Stimulated activated CD8-positive, alpha-beta memory T cell treated with anti-CD3 and anti-CD28 coated beads, Interleukin-12 subunit alpha, Interleukin-12 subunit beta, amount 100 ng/mL, for 24 hours (primary cell): ENCODE measurements around the gene GRAP.
"Not testable (repeated sequence)": the region's sequence is repeated elsewhere in the genome, so short reads cannot be mapped to it uniquely, and the experiment has no call there.

Experiments
- DNase-seq: peaks from one replicate; pipeline ENCODE4 v3.0.0-alpha.2; 2020; ENCODE audit errors: extremely low read depth

The GRAP gene

DNA sequence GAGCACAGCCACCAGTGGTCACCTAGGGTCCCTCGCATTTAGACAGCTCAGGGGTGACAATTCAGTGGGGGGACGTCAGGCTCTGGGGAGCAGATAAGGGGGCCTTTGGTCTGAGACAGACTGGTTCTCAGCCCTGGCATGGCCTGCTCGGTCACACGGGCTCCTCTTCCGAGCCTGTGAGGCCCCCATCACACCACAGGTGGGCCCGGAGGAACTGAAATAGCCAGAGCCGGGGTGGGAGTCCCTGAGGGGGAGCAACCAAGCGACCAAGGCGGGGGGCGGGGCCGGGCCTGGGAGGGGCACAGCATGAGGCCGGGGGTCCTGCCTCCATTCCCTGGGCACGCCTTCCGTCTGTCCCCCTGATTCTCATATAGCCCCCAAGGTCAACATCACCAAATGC, 4.4 kb downstream of the GRAP start:
- DNase-seq = not testable (repeated sequence)

DNA sequence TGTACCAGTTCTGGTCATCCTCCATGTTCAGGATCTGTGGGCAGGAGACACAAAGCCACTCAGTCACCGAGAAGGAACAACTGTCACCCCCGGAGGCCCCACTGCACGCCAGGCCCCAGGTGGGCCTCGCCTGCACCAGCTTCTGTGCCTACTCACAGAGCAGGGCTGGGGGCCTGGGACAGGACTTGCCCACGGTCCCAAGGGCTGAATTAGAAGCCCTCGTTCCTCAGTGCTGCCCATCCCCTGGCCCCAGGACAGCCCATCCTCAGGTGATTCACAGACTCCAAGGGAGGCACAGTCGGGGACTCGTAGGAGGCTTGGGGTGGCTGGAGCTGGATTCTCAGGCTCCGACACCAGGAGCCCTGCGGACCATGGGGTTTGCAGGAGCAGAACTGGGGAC, 4.9 kb downstream of the GRAP start:
- DNase-seq = not testable (repeated sequence)

DNA sequence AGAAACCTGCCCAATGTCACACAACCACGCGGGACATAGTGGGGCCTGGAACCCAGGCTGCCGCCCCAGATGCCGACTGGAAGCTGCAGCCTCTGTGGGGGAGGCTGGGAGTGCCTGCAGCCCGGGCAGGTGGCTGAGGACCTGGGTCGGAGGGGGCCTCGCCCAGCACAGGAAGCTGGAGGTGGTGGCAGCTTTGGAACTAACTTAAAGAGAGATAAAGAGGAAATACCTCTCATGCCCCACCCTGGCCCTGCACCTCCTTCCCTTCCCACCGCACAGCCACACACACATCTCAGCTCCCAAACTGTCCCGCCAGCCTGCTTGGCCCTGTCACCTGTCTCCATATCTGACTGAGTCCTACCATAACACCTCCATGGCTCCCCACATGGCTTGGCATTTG, 6.4 kb downstream of the GRAP start:
- not testable (repeated sequence) for DNase-seq

DNA sequence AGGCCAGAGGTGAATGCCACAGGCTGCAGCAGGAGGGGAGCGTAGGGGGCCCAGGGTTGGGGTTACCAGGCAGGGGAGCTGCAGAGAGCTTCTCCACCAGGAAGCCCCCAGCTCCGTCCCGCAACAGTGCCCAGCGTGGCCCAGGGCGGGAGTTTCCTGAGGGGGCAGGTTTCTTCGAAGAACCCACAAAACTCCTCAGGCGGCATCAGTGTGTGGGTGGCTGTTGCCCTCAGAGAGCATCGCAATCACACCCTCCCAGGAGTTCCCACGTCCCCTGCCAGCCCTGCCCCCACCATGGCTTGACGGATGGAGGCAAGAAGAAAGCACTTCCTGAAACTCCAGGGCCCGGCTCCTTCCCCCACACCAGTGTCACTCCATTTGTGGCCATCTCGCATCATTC, 8.0 kb downstream of the GRAP start:
- not testable (repeated sequence) for DNase-seq

GRCh38 chr17:19038007-19038406, 8.8 kb downstream of the GRAP start:
- DNase-seq = not testable (repeated sequence)

DNA sequence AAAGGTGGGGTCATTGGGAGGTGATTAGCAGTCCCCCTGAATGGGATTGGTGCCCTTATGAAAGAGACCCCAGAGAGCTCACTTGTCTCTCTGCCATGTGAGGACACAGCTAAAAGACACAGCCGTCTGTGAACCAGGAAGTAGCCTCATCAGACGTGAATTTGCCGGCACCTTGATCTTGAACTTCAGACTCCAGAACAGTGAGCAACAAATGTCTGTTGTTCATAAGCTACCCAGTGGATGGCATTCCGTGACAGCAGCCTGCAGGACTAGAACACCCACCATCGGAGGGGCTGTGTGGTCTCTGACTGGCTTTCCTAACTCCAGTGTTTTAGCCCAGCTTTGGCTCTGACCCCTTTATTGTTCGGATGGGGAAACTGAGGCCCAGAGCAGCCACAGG, 9.2 kb downstream of the GRAP start:
- DNase-seq = not testable (repeated sequence)

DNA sequence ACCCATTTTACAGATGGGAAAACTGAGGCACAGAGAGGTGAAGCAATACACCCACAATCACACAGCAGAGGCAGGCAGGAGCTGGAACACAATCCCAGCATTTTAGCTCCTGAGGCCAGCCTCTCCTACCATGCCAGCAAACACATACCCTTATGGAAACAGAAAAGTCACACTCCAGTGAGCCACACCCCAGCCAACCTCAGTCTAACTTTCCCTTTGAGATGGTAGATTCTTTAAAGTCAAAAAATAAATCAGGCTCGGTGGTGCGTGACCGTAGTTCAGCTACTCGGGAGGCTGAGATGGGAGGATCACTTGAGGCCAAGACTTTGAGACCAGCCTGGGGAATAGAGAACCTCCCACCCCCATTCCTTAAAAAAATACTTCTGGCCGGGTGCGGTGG, 10.6 kb downstream of the GRAP start:
- not testable (repeated sequence) for DNase-seq

DNA sequence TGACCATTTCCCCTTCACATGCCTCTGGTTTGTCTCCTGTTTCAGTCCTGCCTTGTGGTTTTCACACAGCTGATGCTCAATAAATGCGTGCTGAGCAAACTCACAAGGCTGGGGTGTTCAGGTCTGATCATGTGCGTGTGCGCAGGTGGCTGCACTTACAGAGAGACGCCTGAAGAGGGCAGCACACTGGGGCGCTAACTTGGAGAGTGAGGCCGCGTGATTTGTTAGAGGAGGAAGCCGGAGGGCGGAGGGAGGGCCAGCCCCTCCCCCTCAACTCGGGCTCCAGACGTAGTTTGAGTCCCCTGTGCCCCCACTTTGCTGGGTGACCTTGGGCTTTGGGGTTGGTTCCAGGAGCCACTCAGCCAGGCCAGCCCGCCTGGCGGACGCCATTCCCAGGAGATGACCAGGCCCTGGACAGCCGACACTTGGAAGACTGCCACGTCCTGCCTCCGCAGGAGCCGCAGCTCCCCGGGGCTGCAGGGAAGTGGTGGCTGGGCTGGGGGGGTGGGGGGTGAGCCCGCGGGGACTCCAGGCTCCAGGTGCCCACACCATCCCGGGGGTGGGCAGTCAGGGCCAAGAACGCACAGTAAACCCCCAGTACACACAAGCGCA, 14.3 kb downstream of the GRAP start:
- not testable (repeated sequence) for DNase-seq

- DNase-seq = peak; percentile 9
Measured at GRCh38 chr17:19031729-19032128, 15.0 kb downstream of the GRAP start.

DNA sequence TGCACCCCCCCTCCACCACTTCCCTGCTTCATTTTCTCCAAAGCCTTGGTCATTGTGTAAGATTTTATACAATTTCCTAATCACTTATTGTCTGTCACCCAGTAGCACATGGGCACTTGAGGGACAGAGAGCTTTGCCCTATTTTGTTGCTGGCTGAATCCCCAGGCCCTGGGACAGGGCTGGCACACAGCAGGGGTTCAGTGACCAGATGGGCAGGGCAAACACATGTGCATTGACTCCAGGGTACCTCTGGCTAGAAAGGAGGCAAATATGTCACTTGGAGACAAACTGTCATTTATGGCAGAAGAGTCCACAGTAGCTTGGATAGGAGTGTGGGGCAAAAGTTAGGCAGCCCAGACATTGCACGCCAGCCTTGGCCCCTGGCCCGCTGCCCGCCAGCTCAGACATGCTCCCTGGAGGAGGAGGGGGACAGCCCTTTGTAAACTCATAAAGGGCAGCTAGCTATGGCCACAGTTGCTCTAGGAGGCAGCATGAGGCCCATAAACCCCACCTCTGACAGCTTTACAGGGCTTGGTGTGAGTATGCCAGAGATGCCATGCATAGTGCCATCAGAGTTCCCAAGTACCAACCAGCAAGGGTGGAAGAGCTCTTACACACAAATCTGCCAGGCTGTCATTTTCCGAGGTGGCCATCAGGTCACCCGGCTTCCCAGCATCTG, 15.8 kb downstream of the GRAP start:
- DNase-seq = not testable (repeated sequence)

GRCh38 chr17:19029740-19030139, 17.0 kb downstream of the GRAP start:
- not testable (repeated sequence) for DNase-seq

DNA sequence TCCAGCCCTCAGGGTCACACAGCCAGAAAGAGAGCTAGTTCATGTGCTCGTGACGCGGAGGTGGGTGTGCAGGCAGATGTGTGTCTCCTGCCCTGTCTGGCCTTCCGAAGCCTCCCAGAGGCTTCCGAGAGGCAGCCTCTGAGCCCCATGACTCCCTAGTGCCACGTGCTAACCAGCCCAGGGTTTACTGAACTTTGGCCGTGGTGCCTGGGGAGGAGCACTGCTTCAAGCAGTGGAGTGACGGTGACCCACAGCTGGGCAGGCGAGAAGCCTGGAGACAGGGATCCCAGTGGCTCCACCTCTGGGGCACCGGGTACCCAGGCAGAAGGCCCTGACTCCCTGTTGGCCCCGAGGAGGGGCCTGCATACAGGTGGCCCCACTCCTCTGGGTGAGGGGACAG, 18.1 kb downstream of the GRAP start:
- DNase-seq = not testable (repeated sequence)

GRCh38 chr17:19024101-19025078, 22.4 kb downstream of the GRAP start:
- DNase-seq = no peak

- no peak for DNase-seq
Measured at GRCh38 chr17:19023209-19023999, 23.4 kb downstream of the GRAP start.

- no peak for DNase-seq
Measured at GRCh38 chr17:19022747-19023146, 24.0 kb downstream of the GRAP start.

GRCh38 chr17:19022128-19022527, 24.6 kb downstream of the GRAP start:
- no peak for DNase-seq

DNA sequence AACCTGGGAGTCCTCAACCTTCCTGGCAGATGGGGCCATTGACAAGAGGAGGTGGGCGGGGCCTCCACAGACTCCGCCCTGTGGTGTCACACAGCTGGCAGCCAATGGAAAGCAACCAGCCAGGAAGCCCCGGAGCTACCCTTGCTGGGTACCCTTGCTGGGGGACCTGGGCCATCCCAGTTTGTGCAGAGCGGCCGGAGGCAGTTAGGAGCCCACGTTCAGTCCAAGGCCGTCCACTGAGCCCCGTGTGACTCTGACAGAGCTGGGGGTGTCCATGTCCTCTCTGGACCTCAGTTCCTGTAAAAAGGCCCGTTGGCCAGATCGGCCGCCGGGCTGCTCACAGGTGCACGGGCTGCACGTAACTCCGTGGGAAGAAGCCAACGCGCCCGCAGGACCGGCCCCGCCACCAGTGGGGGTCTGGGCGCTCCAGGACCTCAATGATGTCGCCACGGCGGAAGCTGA, 25.1 kb downstream of the GRAP start:
- no peak for DNase-seq

- DNase-seq = not testable (repeated sequence)
Measured at GRCh38 chr17:19021011-19021621, 25.6 kb downstream of the GRAP start.

DNA sequence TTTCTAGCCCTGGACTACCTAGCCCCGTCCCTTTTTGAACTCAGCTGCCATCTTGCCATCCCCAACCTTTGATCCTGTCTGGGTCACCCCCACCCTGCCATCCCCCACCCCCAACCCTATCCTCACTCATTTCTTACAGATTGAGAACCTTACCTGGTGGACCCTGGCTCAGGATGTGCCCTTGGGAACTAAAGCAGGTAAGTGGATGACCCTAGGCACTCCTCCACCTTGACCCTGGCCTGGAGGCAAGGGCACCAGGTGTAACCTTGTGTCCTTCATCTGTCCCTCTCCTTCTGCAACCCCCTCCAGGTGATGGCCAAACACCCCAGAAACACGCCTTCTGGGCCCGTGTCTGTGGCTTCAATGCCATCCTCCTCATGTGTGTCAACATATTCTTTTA, 26.7 kb downstream of the GRAP start:
- no peak for DNase-seq

DNA sequence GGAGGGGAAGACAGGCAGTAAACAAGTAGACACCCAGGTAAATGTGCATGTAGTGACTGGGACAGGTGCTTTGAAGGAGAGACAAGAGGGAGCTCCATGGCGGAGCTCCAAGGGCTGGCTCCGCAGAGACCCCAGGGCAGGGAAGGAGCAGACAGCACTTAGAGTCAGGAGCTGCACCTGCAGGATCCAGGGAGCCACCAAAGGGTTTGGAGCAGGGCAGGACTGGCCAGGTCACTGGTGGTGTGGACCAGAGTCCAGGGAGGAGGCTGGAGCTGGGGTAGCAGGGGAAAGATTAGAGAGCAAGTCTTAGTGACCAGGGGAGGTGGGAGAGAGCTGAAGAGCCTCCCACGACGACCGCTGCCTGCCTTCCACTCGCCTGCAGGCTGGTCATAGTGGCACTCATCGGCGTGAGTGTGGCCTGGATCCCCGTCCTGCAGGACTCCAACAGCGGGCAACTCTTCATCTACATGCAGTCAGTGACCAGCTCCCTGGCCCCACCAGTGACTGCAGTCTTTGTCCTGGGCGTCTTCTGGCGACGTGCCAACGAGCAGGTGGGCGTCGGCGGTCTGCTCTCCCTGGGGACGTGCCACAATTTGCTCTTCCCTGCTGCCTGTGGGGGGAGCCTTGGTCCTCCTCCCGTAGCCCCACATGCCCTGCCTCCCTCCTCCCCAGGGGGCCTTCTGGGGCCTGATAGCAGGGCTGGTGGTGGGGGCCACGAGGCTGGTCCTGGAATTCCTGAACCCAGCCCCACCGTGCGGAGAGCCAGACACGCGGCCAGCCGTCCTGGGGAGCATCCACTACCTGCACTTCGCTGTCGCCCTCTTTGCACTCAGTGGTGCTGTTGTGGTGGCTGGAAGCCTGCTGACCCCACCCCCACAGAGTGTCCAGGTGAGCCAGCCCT, 27.5 kb downstream of the GRAP start:
- no peak for DNase-seq
